HG03354 (cell line): ENCODE measurements around the gene MLC1.

Experiments used
- ATAC-seq: cut with Tn5 transposase; IDR thresholded peaks from one replicate; pipeline ENCODE4 v1.9.1; 2021; ENCODE audit warnings: mild to moderate bottlenecking; ENCODE audit not compliant: unreplicated experiment, poor library complexity, severe bottlenecking

MLC1 gene

DNA sequence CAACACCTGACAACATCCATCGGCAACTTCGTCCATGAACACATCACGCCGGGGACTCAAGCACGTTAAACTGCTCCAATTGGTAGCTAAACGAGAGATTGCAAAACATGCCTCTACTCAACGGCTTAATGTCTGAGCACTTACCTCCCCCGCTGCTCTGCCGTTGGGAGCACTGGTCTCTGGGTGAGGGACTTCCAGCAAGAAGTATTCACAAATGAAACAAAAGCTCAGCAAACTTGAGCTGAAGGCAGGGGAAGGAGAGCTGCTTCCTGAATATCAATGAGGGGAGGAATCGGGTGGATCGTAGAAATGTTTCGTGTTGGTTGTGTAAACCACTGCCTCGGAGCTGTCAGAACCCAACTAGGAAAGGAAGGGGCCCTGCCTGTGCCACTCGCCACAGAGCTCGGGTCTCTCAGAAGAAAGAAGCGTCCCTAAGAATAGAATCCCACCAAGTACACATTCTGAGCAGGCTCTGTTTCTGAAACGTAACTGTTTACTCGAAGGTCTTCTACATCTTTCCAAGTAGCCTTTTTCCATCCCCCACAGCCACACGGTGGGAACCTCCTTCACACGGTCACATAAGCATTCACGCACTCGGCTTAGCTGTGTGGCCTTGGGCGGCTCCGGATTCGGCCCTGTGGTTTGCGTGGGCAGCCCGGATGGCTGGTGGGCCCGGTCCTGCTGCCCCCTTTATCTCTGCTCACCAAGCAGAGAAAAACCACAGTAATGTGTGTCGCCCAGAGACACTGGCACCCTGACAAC lies at the start of gene MLC1:
Gene MLC1, minus strand, starts transcription at position 216 of the 762 bp plus-strand sequence. CDS start 524 bp downstream, outside the sequence.
- ATAC-seq = no peak

DNA sequence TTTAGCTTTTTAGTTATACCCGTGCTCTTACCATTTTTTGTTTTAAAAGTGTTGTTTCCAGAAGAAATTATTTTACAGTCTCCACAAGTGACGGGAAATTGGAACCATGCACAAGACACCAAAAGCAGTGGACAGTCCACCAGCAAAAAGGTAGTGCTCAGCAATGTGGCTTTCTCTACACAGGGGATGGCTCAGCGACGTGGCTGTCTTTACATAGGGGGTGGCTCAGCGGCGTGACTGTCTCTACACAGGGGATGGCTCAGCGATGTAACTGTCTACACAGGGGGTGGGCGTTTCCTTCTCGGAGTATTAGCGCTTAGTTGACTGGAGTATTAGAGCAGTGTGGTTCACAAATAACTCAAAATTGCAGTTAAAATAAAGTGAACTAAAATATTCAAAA lies 49.3 kb upstream of the MLC1 start:
- ATAC-seq = no peak

DNA sequence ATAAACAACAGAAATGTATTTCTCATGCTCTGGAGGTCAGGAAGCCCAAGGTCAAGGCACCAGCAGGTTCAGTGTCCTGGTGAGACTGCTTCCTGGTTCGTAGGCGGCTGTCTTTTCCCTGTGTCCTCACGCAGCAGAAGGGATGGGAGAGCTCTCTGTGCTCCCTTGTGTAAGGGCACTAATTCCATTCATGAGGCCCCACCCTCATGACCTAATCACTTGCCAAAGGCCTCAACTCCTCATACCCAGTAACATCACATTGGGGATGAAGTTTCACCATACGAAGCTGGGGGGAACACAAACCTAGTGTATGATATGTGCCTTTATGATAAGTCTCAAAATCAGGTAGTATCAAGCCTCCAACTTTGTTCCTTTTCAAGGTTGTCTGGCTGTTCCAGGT lies 46.7 kb upstream of the MLC1 start:
- no peak for ATAC-seq

DNA sequence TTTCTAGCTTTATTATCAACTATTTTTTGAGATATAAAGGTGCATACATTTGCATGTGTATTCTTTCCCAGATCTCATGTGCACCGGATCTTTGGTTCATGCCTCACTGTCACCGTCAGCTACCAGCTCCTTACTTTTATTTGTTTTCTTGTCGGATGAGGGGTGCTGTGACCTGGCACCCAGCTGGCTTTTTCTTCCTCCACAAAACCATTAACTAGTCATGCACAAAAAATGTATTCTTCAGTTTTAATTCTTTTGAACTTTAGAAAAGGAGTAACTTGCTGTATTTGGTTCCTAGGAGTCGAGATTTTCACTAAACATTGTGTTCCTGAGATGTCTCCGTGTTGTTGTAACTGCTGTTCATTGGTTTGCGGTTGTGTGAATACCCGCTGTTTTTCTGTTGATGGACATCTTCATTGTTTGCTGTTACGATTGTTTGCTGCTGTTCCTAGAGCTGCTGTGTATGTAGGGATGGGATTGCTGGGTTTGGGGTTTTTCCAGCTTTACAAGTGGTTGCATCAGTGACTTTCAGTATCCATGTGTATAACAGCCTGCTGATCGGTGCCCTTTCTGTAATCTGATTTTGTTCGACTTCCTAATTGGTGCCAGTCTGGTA lies 44.0 kb upstream of the MLC1 start:
- ATAC-seq = no peak

DNA sequence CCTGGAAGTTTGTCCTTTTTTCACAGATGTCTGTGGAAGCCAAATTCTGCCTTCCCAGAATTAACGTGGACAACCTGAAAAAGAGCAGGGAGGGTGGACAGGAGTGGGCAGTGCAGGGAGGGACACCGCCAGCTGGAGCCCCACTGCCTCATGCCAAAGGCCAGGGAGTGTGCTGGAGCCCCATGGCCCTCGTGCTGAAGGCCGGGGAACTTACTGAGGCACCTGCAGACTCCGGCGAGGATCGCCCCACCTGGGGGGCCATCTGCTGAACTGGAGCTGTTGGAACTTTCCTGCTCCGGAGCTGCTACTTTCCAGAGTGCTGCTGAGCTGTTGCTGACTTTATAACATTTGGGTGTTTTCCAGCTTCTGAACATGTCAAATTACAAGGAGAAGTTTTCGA lies 39.8 kb upstream of the MLC1 start:
- ATAC-seq = no peak

DNA sequence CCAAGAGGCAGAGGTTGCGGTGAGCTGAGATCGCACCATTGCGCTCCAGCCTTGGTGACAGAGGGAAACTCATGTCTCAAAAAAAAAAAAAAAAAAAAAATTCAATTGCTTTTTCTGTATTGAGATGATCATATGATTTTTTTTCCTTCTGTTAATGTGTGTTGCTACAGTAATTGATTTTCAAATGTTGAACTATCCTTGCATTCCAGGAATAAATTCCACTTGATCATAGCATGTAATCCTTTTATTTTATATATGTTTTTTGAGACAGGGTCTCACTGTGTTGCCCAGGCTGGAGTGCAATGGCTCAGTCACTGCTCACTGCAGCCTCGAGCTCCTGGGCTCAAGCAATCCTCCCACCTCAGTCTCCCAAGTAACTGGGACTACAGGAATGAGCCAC lies 37.9 kb upstream of the MLC1 start:
- no peak for ATAC-seq

DNA sequence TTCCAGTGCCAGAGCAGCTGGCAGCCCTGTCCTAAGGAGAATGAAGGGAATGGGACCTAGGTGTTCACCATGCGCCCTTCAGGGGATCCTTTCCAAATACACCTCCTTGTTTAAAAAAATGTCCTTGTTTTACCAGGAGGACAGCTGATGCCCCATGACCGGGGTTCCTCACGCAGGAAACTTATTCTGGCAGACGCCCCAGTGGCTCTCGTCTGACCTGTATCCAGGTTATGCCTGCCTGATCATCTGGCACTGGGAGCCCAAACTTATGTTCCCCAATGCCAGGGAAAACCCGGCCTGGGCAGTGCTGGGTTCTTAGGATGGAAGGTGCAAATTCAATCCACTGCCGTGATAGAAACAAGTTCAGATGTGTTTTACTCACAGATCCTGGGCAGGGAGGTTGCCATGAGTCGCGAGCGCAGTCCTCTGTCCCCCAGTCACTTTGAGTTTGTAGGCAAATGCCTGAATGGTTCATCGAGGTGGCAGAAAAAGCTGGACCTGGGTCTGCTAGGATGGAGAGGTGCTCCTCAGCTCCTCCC lies 36.0 kb upstream of the MLC1 start:
- no peak for ATAC-seq

DNA sequence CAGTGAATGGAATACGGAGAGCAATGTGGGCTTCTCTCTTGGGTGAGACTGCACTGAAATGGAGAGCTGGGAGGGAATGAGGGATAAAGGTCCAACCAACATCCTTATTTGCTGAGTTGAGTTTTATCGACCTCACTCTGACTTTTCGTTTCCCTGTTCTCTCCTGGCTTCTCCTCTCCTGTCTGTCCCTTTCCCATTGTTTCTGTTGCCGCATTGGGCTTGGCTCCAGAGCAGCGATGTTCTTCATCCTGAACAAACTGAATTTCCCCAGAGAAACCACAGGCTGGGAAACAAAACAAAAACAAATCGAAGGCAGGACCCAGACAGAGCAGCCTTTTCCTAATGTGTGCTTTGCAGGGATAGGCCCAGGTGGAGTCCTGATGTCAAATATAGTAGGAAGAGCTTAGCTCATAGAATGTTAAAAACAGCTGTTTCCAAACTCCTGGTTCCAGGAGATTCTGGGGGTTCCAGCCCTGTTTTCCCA lies 34.6 kb upstream of the MLC1 start:
- ATAC-seq = no peak

DNA sequence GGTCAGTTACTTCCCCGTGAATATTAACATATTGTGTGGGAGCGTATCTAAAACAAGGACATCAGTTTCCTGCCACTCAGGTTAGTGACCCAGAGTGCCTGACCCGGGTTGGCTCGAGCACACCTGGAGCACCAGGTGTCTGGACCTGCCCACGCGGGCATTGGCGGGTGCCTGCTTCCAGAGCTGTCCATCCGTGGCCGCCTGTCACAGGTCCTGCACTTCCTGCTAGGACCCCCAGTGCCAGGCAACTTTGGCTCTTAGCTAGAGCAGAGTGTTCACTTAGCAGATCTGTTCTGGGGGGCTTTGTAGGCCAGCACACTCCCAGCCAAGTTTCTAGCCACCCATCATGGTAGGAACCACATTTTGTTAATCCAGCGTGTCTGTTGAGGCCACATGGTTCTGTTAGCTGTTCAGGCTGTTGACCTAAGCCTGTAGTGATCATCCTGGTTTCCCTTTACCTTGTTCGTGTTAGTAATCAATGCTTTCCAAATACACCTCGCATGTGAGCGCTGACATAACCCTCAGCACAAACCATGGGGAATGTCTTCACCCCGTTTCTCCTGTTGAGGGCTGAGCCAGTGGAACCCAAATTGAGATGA lies 34.0 kb upstream of the MLC1 start:
- no peak for ATAC-seq

DNA sequence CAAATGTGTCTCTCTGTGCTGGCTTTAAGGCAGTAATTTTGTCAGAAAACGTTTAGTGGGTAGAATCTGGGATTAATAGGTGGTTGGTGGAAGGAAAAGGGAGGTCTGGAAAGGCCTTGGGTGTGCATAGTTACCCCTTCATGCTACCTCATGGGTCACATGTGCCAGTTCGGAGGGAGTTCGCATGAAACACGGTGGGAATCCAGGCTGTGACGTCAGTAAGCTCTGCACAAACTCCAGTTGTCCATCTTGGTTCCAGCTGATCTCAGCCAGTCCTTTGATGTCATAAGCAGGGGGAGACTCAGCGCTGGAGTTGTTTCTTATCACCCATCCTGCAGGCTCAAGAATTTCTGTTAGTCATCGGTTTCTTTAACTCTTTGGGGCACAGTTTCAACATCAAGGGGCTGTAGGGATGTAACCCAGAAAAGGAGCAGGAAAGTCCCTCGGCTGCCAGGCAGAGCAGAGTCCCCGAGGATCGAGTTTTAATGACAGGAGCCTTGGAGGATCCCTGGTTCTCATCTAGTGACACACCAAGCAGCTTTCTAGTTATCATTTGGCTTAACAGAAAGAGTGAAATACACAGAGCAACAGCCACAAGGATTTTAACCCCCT lies 33.4 kb upstream of the MLC1 start:
- ATAC-seq = no peak

DNA sequence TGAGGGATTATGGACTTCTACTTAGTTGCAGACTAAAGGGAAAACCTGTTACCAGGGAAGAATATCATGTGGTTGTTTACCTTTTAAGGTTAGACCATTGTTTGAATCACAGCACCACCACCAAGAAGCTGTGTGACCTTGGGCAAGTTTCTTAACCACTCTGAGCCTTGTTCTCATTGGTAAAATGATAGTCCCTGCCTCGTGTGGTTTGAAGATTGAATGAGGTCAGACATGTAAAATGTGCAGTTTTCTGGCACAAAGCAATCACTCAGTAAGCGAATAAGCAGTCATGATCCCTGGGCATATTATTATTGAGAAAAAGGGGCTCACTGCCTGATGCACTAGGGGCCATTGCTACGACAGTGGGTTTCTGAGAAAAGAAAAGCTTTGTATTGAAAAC lies 32.9 kb upstream of the MLC1 start:
- ATAC-seq = no peak

DNA sequence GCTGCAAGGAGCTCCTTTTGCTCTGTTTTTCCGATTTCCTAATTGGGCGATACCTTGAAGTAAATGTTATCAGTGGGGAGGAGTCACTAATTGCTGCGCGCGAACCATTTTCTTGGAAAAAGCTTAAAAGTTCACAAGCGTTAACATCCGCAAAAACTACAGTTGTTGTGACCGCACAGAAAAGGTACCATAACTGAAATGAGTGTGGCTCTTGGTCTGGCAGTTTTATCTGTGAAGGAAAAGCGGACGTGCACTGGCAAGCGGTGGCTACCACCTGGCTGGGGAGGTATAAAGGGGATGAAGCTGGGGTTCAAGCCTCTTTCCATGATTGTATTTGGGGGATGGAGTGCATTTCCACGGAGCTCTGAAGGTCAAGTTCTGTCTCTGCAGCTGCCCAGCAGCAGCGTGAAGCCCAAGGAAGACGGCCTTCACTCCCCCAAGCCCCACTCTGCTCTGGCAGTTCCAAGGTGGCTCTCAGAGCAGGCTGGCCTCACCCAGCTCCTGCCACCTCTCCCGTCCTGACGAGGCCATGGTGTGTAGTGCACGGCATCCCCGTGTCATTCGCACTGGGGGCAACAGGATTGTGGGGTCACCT lies 32.0 kb upstream of the MLC1 start:
- no peak for ATAC-seq

DNA sequence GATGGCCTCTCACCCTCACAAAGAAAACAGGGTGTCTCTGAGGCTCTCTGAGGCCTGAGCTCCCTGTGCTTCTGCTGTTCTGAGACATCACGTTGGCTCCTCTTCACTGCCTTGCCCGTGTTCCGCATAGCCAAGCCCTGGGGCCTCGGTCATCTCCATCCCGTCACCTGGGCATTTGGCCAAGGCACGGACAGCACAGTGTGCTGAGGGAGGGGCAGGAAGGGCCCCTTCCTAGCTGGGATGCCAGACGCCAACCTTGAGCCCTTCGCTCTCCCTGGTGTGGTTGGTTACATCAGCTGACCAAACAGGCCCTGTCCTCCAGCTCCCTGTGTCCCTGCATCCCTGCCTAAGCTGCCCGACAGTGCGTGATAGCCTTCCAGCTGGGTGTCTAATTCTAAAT lies 30.5 kb upstream of the MLC1 start:
- ATAC-seq = no peak

DNA sequence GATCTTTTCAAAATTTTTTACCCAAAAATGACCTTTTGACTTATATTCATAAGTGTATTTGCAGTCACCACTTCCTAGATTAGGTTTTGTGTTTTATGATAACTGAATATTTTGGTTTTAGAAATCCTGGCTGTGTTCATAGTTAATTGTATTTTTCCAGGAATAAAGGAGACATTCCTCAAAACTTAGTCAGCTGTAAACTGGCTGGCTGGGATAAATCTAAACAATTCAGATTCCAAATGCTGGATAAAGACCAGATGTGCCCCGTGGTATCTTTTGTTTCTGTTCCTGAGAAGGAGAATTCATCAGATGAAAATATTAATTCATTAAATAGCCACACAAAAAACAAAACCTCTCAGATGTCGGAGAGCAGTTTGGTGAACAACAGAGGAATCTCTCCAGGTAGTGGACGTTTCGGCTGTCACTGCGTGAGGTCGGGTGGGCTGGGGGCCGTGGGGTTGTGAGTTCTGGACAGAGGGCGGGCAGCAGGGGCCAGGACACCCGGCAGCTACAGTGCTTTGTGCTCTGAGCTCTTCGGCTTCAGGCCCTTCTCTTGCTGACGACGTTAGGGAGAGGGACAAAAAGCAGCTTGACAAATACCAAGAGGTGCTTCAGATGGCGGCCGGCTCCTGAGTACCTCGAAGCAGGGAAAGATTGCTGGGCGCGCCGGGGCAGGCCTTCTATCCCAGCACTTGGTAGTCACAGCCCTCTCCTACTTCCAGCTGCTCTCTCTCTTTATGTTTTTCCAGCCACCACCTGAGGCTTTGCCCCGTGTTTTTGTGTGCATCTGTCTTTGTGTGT lies 29.2 kb upstream of the MLC1 start:
- ATAC-seq = no peak

DNA sequence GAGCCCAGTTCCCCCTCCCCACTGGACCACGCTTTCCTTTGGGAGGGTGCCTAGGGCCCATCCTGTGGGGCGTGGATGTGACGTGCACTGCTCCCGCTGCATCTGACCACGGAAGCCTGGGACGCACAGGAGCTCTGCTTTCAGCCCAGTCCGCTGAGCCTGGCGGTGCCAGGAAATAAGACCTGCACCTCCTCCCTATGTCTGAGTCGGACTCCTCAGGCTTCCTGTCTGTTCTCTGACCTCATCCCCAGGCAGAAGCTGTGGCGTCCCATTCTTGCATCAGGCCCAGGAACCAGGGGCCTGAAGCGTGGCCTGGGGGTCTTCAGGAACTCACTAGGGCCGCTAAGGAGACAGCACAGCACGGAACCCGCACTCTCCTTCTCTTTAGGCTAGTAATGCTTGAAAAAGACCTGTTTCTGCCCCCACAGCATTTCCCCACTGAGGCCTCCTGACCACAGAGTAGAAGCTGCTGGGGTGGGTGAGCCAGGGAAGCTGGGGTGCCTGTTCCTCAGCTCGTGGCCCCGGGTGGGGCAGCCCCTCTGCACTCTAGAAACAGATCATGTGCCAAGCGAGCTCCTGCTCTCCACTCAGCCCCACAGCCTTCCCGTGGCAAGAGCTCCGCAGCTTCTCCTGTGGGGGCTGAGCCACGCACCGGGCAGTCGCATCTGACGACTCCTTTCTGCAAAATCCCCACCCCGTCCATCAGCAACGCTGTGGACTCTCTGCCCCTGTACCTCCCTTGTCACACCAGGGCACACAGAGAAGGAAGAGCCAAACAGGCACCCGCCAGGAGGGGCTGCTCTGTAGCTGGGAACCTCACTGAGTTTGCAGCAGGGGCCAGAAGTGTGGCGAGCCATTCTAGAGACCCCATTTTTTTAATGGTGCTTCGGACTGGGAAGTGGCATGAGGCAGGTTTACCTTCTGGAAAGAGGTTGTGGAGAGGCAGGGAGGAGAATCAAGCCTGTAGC lies 27.2 kb upstream of the MLC1 start:
- ATAC-seq = no peak

DNA sequence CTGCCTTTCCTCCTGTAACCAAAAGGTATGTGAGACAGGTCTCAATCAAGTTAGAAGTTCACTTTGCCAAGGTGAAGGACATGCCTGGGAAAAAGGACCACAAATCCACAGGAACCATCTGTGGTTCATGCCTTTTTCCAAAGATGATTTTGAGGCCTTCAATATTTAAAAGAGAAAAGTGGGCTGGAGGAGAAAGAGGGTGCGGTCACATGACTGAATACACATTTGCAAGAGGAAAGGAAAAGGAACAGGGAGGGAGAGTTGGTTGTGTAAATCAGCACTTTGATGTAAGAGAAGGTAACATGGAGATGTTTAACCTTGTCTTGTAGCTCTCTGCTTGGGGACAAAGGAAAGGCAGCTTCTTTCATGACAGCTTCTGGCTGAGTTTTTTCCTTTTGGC lies 25.8 kb upstream of the MLC1 start:
- no peak for ATAC-seq

DNA sequence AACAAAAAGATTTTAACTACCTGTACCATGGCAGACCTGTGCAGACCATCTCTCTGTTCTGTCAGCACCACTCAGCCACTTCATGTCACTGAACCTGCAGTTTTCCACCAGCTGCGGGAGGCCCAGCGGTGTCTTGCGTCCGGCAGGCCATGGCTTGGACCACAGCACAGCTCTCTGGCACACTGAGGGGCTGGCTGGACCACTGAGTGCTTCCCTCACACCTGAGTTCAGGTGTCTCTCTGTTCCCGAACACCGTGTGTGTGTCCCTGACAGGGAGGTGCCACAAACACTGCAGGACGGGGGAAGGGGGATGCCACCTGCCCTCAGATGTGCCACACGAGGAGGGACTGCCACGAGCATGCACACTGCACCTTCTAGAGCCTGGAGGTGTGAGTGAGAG lies 22.3 kb upstream of the MLC1 start:
- ATAC-seq = no peak
